GM18858 (cell line): ENCODE data around the gene JAGN1.
"Not testable (repeated sequence)": the region's sequence is repeated elsewhere in the genome, so short reads cannot be mapped to it uniquely, and the experiment has no call there.

ENCODE experiments used
- ATAC-seq: cut with Tn5 transposase; IDR thresholded peaks from one replicate; pipeline ENCODE4 v1.9.1; 2021; ENCODE audit not compliant: unreplicated experiment

JAGN1 gene

GRCh38 chr3:9890249-9891071 is at the start of gene JAGN1:
TSS of gene JAGN1 (plus strand) at chr3:9890610. CDS start at chr3:9890723, 113 bp downstream.
- ATAC-seq: peak; percentile 52

DNA sequence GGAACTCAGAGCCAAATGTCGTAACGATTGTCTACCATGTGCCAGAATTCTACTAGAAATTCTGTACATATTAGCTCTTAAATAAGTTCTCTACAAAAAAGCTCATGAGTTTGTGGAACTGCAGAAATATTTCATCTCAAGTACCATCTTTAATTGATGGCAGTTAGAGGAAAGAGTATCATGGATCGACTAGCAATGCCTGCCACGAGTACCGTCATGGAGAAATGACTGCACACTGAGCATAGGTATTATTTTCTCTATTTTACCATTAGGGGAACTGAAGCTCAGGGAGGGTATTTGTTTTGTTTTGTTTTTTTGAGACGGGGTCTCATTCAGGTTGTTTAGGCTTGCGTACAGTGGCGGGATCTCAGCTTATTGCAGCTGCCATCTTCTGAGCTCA is 49.4 kb upstream of the JAGN1 start:
- ATAC-seq: no peak

GRCh38 chr3:9843715-9844438 is 46.5 kb upstream of the JAGN1 start, which contains the start of gene RPUSD3:
TSS of gene RPUSD3 (minus strand) at chr3:9844008. CDS start at chr3:9843990, 18 bp downstream.
- ATAC-seq: peak; percentile 95

DNA sequence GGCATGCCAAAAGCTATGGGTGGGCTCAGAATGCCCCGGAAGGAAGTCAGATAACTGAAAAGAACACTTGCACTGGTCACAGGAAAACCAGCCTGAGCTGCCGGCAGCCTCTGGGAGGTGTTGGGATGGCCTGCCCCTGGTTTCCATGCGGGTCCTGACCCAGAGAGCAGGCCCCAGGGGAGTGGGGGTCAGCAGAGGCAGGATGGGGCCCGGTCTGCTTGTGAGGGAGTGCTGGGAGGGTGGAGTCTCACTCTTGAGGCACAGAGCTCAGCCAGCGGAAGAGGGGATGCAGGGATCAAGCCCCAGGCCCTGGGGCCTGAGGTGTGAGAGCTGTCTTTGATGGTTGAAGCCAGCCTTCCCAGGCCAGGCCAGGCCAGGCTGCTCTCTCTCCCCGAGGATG is 44.2 kb upstream of the JAGN1 start:
- ATAC-seq: no peak

DNA sequence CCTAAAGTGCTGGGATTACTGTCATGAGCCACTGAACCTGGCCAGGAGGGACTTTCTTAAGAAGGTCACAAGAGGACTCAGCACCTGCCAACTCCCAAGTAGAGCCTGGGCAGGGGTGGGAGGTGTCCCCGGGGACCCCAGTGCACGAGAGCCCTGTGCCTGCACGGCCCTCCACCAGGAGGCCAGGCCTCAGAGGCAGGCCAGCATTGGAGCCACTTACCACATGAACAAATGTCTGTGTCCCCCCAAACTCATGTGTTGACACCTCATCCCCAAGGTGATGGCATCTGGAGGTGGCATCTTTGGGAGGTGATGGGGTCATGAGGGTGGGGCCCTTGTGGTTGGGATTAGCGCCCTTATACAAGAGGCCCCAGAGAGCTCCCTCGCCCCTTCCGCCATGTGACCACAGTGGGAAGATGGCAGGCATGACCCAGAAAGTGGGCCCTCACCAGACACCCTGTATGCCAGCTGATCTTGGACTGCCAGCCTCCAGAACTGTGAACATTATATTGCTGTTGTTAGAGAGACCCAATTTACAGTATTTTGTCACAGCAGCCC is 43.4 kb upstream of the JAGN1 start:
- no peak for ATAC-seq

DNA sequence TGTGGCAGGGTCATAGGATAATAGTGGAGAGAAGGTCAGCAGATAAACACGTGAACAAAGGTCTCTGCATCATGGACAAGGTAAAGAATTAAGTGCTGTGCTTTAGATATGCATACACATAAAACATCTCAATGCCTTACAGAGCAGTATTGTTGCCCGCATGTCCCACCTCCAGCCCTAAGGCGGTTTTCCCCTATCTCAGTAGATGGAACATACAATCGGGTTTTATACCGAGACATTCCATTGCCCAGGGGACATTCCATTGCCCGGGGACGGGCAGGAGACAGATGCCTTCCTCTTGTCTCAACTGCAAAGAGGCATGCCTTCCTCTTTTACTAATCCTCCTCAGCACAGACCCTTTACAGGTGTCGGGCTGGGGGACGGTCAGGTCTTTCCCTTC is 42.5 kb upstream of the JAGN1 start:
- ATAC-seq: not testable (repeated sequence)

DNA sequence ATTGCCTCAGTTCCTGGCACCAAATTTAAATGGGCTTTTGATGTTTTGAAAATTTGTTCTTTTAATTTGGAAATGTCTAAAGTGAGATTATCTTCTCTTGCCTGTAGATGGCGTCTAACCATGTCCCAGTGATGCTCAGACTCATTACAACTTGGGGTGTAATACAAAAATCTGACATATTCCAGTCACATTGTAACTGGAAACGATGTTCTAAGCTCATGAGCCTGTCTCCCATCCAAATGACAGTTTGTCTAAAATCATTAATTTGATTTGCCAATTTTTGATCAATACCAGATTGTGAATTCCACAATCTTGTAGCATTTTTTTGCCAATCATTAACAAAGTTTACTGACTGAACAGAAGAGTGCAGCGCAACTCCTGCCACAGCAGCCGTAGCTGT is 41.5 kb upstream of the JAGN1 start:
- not testable (repeated sequence) for ATAC-seq

DNA sequence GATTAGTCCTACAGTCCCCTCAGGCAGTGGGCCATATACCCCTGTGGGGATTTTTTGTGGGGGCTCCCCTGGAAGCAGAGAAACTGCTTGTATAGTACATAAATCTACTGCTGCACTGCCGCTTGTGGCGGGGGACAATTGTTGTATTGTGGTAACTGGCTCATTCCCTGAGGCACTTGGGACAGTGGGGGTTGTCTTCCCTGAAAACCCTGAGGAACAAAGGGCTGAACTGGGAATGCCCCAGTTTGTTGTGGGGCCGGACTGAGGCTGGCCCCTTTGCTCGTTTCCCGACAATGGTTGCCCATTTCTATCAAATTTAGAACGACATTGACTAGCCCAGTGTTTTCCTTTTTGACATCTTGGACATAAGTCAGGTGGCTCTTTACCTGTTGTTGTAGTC is 39.0 kb upstream of the JAGN1 start:
- ATAC-seq: not testable (repeated sequence)

DNA sequence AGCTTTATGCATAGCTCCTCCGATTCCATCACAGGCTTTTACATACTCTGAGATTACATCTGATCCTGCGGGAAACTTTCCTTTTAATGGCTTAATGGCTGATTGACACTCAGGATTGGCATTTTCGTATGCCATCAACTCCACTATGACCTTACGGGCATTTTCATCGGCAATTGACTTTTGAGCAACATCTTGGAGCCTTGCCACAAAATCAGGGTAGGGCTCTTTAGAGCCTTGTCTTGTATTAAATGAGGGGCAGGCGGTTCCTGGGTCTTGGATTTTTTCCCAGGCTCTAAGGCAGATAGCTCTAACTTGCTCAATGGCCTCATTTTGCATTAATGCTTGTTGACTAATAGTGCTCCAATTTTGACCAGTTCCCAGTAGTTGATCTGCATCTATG is 38.5 kb upstream of the JAGN1 start:
- ATAC-seq: not testable (repeated sequence)

DNA sequence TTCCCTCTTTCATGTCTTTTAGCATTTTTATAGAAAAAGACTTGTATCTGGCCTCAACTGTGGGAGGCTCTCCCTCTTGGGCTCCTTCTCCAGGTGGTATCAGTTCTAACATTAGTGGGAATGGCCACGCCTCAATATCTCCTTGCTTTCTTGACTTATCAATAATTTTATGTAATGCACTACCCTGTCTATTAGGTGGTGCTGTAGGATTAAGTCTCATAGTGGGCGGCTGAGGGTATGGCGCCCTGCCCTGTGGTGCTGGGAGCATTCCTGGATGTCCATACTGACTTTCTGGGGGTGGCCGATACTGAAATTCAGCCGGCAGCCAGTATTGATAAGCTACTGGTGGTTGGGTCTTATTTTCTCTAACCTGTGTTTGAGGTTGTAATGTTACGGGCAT is 37.9 kb upstream of the JAGN1 start:
- no peak for ATAC-seq

DNA sequence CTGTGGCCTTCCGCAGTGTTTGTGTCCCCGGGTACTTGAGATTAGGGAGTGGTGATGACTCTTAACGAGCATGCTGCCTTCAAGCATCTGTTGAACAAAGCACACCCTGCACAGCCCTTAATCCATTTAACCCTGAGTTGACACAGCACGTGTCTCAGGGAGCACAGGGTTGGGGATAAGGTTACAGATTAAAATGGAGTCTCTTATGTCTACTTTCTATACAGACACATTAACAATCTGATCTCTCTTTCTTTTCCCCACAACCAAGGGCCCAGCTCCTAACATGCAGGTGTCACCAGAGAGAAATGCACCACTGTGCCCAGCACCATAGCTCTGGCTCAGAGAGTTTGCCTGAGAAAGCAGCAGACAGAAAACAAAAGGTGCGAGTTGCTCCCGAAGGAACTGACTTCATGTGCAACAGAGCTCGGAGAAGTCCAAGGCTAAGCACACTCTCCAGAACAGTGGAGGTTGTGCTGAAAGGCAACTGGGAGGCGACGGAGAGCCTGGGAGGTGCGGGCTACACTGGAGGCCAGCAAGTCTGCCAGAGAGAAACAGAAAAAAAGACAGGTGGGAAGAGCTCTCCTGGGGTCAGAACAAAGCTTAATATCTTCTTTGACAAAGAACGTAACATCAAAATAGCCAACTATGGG is 36.0 kb upstream of the JAGN1 start:
- ATAC-seq: not testable (repeated sequence)

DNA sequence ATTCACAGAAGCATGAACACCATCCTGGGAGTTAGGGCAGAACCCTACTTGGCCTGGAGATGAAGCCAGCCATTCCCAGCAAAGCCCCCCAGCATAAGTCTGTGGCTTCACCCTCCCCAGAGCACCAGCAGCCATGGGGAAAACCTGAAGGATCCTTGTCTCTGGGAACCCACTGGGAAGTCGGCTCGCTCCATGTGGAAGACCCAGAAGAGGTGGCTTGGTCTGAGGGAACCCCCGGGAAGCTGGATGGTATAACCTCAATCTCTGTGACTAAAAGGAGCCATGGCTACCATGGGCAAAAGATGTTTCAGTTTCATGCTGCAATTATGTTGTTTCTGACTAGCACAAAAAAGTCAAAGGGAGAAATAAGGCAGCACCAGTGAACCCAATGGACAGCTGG is 34.8 kb upstream of the JAGN1 start:
- ATAC-seq: no peak

DNA sequence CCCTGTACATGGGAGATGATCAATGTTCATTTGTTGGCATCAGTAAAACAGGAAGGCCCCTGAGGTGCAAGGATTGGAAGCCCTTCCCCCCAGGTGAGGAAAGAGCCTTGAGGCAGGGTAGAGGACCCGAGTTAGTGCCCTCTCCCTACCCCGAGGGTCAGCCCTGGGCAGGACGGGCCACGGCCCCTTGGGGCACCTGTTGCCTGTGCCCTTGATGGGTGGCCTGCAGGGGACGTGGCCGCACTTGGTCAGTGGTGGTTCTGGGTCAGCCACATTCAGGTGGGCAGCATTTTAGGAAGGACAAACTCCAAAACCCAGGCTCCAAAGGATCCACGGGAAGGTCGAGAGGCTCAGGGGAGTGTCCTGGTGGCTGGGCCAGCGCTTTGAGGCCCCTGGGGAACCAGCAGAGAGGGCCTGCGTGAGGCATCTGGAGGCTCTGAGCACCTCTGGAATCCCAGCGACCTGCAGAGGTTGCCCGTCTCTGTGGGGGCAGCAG is 30.8 kb upstream of the JAGN1 start:
- ATAC-seq: no peak

- ATAC-seq: no peak
These were observed 29.2 kb upstream of the JAGN1 start for GRCh38 chr3:9861201-9861600.

- ATAC-seq: no peak
These were observed 28.7 kb upstream of the JAGN1 start for GRCh38 chr3:9861626-9862130.

GRCh38 chr3:9862391-9863057 is 27.9 kb upstream of the JAGN1 start:
- ATAC-seq: no peak

DNA sequence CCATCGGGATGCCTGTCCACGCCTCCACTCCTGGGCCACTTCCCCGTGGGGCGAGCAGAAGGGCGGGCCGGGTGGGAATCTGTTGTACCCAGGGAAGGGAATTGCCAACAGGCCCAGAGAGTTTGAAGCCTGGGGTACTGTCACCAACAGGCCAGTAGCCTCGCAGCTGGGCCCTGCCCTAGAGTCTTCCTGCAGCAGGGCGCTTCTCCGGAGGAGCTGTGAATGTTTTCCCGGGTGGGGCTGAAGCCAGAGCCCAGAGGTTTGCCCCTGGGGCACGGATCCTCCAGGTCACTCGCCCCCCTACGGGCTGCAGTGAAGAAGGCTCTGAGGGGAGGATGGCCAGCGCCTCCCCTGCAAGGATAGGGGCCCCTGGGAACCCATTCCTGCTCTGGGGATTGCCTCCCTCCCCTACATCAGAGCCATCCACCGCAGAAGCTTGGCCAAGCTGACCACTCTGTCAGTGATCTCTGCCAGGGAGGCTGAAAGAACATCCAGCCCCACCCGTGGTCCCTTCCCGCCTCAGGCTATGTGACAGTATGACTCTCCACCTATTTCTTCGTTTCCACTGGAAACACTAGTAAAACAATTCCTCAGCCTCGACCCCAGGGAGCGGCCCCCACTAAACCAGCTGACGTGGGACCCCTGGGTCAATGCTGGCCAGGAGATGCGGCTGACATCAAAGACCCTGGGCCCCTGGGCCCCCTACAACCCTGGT is 27.2 kb upstream of the JAGN1 start:
- no peak for ATAC-seq

GRCh38 chr3:9864200-9864927 is 26.0 kb upstream of the JAGN1 start:
- no peak for ATAC-seq

- not testable (repeated sequence) for ATAC-seq
These were observed 25.2 kb upstream of the JAGN1 start for GRCh38 chr3:9865125-9865637.
